Liver (tissue), 3 donors: ENCODE results near the gene F12.
A peak's percentile ranks its signal among the peaks of the same experiment; 100 is the strongest.

Experiments used
- EGR1 ChIP-seq, 2 donors: IDR thresholded peaks; 2 replicates each; pipeline ENCODE4 v1.6.1; 2016 to 2018; ENCODE audit warnings: antibody characterized with exemption in 2 of 2, low read depth in 2 of 2
- FOXA2 ChIP-seq: IDR thresholded peaks from 2 replicates; pipeline ENCODE4 v1.6.1; 2016; ENCODE audit warnings: antibody characterized with exemption
- GABPA ChIP-seq, 2 donors: IDR thresholded peaks in 1 of 2; conservative IDR thresholded peaks in 1 of 2; 2 replicates each; pipeline ENCODE4 v1.6.1; 2016; ENCODE audit warnings: antibody characterized with exemption in 2 of 2, mild to moderate bottlenecking in 1 of 2, moderate library complexity in 1 of 2
- JUND ChIP-seq, 2 donors: IDR thresholded peaks; 2 replicates each; pipeline ENCODE4 v1.6.1; 2016; ENCODE audit warnings: antibody characterized with exemption in 2 of 2
- RAD21 ChIP-seq, 2 donors: IDR thresholded peaks; 2 replicates each; pipeline ENCODE4 v1.6.1; 2016; ENCODE audit warnings: antibody characterized with exemption in 2 of 2, mild to moderate bottlenecking in 2 of 2
- RXRA ChIP-seq, 2 donors: IDR thresholded peaks; 2 replicates each; pipeline ENCODE4 v1.6.1; 2017 to 2018; ENCODE audit warnings: antibody characterized with exemption in 2 of 2, mild to moderate bottlenecking in 1 of 2
- SP1 ChIP-seq: IDR thresholded peaks from 2 replicates; pipeline ENCODE4 v1.6.1; 2018; ENCODE audit warnings: antibody characterized with exemption, mild to moderate bottlenecking
- TAF1 ChIP-seq: conservative IDR thresholded peaks from 2 replicates; pipeline ENCODE4 v1.6.1; 2016; ENCODE audit warnings: antibody characterized with exemption, mild to moderate bottlenecking
- YY1 ChIP-seq: IDR thresholded peaks from 2 replicates; pipeline ENCODE4 v1.6.1; 2016; ENCODE audit warnings: antibody characterized with exemption, mild to moderate bottlenecking
- TF ChIP-seq, protein P1 (sequence below): IDR thresholded peaks from 2 replicates; pipeline ENCODE4 v1.6.1; 2016; ENCODE audit warnings: antibody characterized with exemption
- TF ChIP-seq, protein P2 (sequence below): fragments of 150-350 bp; IDR thresholded peaks from 2 replicates; pipeline ENCODE4 v1.5.1; 2017; ENCODE audit warnings: improper control_type of control experiment, low read depth, low read length; ENCODE audit not compliant: missing input control
- TF ChIP-seq, protein P3 (sequence below): IDR thresholded peaks from 2 replicates; pipeline ENCODE4 v1.6.1; 2016; ENCODE audit warnings: antibody characterized with exemption, mild to moderate bottlenecking
- TF ChIP-seq, protein P4 (sequence below): IDR thresholded peaks from 2 replicates; pipeline ENCODE4 v1.6.1; 2016; ENCODE audit warnings: antibody characterized with exemption
- donor health status: healthy.
- donor health status: healthy.

DNA sequence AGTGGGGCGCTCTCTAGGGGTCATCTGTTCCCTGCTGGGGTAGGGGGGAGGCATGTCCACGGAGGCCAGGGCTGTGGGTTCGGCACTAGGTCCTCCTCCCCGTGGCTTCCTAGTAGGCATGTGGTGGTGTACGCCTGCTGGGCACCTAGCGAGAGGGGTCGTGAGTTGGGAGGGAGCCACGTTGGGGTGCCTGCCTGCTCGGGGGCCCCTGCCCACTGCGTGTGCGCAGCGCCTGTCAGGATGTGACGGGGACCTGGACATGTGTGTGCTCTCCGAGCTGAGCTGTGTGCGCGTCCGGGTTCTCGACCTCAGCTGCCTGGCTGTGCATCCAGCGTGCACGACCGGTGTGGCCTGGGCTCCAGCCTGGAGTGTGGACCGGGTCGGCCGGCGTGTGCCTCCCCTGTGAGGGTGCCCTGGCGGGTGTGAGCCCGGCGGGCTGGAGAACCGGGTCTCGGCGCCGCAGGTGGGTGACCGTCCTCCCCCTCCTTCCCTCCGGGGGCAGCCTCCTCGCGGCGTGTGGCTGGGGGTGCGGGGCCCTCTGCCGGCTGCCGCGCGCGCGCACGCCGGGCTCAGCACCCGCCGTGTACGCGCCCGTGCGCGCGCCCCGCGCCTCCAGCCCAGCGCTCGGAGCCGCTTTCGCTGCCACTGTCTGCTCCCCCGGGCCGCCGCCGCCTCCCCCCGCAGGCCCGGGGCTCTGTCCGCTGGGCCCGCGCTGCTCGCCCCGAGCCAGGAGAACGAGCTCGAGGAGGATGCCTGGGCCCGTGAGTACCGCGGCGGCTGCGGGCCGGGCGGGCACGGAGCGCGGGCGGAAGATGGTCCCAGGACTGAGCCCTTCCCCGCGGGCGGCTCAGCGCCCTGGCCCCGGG lies 37.1 kb upstream of the F12 start, which contains the start of gene PRR7:
- TF ChIP-seq, protein P1, sequence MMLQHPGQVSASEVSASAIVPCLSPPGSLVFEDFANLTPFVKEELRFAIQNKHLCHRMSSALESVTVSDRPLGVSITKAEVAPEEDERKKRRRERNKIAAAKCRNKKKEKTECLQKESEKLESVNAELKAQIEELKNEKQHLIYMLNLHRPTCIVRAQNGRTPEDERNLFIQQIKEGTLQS: no peak
- TF ChIP-seq, protein P2, sequence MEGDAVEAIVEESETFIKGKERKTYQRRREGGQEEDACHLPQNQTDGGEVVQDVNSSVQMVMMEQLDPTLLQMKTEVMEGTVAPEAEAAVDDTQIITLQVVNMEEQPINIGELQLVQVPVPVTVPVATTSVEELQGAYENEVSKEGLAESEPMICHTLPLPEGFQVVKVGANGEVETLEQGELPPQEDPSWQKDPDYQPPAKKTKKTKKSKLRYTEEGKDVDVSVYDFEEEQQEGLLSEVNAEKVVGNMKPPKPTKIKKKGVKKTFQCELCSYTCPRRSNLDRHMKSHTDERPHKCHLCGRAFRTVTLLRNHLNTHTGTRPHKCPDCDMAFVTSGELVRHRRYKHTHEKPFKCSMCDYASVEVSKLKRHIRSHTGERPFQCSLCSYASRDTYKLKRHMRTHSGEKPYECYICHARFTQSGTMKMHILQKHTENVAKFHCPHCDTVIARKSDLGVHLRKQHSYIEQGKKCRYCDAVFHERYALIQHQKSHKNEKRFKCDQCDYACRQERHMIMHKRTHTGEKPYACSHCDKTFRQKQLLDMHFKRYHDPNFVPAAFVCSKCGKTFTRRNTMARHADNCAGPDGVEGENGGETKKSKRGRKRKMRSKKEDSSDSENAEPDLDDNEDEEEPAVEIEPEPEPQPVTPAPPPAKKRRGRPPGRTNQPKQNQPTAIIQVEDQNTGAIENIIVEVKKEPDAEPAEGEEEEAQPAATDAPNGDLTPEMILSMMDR: peak; percentile 2
- TF ChIP-seq EGR1 (IDR thresholded peaks at IDR 0.05; ENCODE audit: low read depth in 2 of 2): no peak
- TF ChIP-seq JUND (IDR thresholded peaks at IDR 0.05): no peak
- TF ChIP-seq YY1: no peak
- no peak for TF ChIP-seq RXRA (IDR thresholded peaks at IDR 0.05)
- TF ChIP-seq, protein P3, sequence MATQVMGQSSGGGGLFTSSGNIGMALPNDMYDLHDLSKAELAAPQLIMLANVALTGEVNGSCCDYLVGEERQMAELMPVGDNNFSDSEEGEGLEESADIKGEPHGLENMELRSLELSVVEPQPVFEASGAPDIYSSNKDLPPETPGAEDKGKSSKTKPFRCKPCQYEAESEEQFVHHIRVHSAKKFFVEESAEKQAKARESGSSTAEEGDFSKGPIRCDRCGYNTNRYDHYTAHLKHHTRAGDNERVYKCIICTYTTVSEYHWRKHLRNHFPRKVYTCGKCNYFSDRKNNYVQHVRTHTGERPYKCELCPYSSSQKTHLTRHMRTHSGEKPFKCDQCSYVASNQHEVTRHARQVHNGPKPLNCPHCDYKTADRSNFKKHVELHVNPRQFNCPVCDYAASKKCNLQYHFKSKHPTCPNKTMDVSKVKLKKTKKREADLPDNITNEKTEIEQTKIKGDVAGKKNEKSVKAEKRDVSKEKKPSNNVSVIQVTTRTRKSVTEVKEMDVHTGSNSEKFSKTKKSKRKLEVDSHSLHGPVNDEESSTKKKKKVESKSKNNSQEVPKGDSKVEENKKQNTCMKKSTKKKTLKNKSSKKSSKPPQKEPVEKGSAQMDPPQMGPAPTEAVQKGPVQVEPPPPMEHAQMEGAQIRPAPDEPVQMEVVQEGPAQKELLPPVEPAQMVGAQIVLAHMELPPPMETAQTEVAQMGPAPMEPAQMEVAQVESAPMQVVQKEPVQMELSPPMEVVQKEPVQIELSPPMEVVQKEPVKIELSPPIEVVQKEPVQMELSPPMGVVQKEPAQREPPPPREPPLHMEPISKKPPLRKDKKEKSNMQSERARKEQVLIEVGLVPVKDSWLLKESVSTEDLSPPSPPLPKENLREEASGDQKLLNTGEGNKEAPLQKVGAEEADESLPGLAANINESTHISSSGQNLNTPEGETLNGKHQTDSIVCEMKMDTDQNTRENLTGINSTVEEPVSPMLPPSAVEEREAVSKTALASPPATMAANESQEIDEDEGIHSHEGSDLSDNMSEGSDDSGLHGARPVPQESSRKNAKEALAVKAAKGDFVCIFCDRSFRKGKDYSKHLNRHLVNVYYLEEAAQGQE: no peak
- no peak for TF ChIP-seq RAD21 (IDR thresholded peaks at IDR 0.05)
- no peak for TF ChIP-seq GABPA (IDR thresholded peaks at IDR 0.05 in 1 of 2, conservative IDR thresholded peaks at IDR 0.05 in 1 of 2)
- TF ChIP-seq FOXA2: no peak
- TF ChIP-seq TAF1: no peak
- TF ChIP-seq, protein P4, sequence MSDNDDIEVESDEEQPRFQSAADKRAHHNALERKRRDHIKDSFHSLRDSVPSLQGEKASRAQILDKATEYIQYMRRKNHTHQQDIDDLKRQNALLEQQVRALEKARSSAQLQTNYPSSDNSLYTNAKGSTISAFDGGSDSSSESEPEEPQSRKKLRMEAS: no peak
- TF ChIP-seq SP1: no peak
